ENCODE data around the gene DDIT4.

DDIT4 gene

GRCh38 chr10:72265508-72265907, 8.2 kb upstream of the DDIT4 start:
- Histone ChIP-seq H3K27ac (replicated peaks) (no peak overlapping the region), H3K4me3 (replicated peaks; ENCODE audit: insufficient read depth, low read length) (no peak overlapping the region), H3K27me3 (ENCODE audit: insufficient read depth, poor library complexity, severe bottlenecking) (no peaks in the 10 kb centered on the region)
- DNase-seq (ENCODE audit: low read depth in 1 of 2, low spot score in 1 of 2), result no peak
- TF ChIP-seq GABPA (IDR thresholded peaks at IDR 0.05; ENCODE audit: low read depth) (no peak), REST (IDR thresholded peaks at IDR 0.05; ENCODE audit: insufficient replicate concordance, low read depth) (no peak), SPI1 (IDR thresholded peaks at IDR 0.05; ENCODE audit: borderline replicate concordance, low read depth) (no peak), POLR2AphosphoS5 (IDR thresholded peaks at IDR 0.05; ENCODE audit: low read depth) (no peak), CTCF (IDR thresholded peaks at IDR 0.05; ENCODE audit: insufficient read depth, low read length) (no peak)

- no peak for DNase-seq (ENCODE audit: low read depth in 1 of 2, low spot score in 1 of 2)
- no peaks in the 10 kb centered on the region for H3K27me3 ChIP-seq (ENCODE audit: insufficient read depth, poor library complexity, severe bottlenecking)
- H3K4me3 ChIP-seq (replicated peaks; ENCODE audit: insufficient read depth, low read length), result no peak overlapping the region
- TF ChIP-seq CTCF (IDR thresholded peaks at IDR 0.05; ENCODE audit: insufficient read depth, low read length) (no peak), POLR2AphosphoS5 (IDR thresholded peaks at IDR 0.05; ENCODE audit: low read depth) (no peak), GABPA (IDR thresholded peaks at IDR 0.05; ENCODE audit: low read depth) (no peak), SPI1 (IDR thresholded peaks at IDR 0.05; ENCODE audit: borderline replicate concordance, low read depth) (no peak), REST (IDR thresholded peaks at IDR 0.05; ENCODE audit: insufficient replicate concordance, low read depth) (no peak)
- no peak overlapping the region for H3K27ac ChIP-seq (replicated peaks)
Measured at GRCh38 chr10:72265990-72266865, 7.5 kb upstream of the DDIT4 start.

- no peak for DNase-seq (ENCODE audit: low read depth in 1 of 2, low spot score in 1 of 2)
- TF ChIP-seq REST (IDR thresholded peaks at IDR 0.05; ENCODE audit: insufficient replicate concordance, low read depth), result no peak
- no peak for TF ChIP-seq GABPA (IDR thresholded peaks at IDR 0.05; ENCODE audit: low read depth)
- no peak for TF ChIP-seq SPI1 (IDR thresholded peaks at IDR 0.05; ENCODE audit: borderline replicate concordance, low read depth)
- TF ChIP-seq POLR2AphosphoS5 (IDR thresholded peaks at IDR 0.05; ENCODE audit: low read depth), result no peak
- no peak for TF ChIP-seq CTCF (IDR thresholded peaks at IDR 0.05; ENCODE audit: insufficient read depth, low read length)
- H3K27me3 ChIP-seq (ENCODE audit: insufficient read depth, poor library complexity, severe bottlenecking), result no peaks in the 10 kb centered on the region
- no peak overlapping the region for H3K27ac ChIP-seq (replicated peaks)
- H3K4me3 ChIP-seq (replicated peaks; ENCODE audit: insufficient read depth, low read length), result no peak overlapping the region
Measured at GRCh38 chr10:72267381-72267780, 6.3 kb upstream of the DDIT4 start.

Measured in HL-60 (cell line).